Subcutaneous adipose tissue (tissue), 4 donors: ENCODE results near the gene AFF3. TPM values are rescaled to one million over a fixed set of nuclear protein-coding genes. Genes with fewer than 3 reads are reported as not detected.

Experiments used
- total RNA-seq, 4 donors: library from RNA; depleted of rRNA; stranded (reverse); fragments of >200 nt; gene quantifications; one replicate each; pipeline ENCODE4 v1.1.0, GENCODE V29; 2016
- TF ChIP-seq, protein P1 (sequence below): fragments of 450-650 bp; IDR thresholded peaks from one replicate; pipeline ENCODE4 v1.5.1; 2016; ENCODE audit warnings: low read depth, mild to moderate bottlenecking, control low read depth, antibody characterized with exemption, moderate library complexity

Gene AFF3
- total RNA-seq, 4 donors from 2014 or later, result 2.5 to 6.2 (median 5.6) TPM

DNA sequence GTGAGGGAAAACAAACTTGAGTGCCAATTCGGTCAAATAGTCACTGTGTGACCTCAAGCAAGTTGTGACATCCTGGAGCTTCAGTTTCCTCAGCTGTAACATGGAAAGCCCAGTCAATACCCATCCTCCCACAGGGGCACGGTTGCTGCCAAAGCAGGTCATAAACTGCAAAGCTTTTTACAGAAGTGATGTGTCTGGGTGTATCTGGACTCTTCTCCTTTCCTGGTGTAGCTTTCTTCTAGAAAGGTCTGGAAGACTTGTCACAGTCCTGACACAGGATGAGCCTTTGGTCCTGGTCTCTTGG is 4.2 kb upstream of the AFF3 start:
- TF ChIP-seq, protein P1, sequence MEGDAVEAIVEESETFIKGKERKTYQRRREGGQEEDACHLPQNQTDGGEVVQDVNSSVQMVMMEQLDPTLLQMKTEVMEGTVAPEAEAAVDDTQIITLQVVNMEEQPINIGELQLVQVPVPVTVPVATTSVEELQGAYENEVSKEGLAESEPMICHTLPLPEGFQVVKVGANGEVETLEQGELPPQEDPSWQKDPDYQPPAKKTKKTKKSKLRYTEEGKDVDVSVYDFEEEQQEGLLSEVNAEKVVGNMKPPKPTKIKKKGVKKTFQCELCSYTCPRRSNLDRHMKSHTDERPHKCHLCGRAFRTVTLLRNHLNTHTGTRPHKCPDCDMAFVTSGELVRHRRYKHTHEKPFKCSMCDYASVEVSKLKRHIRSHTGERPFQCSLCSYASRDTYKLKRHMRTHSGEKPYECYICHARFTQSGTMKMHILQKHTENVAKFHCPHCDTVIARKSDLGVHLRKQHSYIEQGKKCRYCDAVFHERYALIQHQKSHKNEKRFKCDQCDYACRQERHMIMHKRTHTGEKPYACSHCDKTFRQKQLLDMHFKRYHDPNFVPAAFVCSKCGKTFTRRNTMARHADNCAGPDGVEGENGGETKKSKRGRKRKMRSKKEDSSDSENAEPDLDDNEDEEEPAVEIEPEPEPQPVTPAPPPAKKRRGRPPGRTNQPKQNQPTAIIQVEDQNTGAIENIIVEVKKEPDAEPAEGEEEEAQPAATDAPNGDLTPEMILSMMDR, result no peak

DNA sequence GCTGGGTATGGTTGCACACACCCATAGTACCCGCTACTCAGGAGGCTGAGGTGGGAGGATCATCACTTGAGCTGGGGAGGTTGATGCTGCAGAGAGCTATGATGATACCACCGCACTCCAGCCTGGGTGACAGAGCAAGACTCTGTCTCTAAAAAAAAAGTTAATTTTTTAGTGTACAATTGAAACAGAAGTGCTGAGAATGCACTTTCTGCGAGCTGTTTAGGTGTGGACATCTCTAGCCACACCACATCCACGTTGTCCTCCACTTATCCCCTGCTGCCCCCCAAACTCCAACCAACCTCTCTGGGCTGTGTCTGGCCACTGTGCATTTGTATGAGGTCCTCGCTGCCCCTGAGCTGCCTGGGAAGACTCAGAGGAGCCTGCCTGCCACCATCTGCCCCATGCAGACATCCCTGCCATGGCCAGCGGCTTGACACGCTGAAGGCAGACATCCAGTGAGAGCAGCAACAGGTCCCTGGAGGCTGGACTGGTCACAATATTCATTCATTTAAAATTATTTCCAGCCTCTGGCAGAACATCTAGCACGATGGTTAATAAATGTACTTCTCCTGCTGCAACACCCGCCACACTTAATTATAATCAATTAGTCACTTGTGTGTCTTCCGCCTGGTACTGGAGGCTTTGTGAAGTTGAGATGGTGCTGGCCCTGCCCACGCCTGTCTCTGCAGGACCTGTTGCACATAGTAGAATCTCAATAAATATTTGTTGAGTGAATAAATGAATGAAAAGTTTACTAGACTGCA is 3.7 kb upstream of the AFF3 start:
- TF ChIP-seq, protein P1, result no peak

DNA sequence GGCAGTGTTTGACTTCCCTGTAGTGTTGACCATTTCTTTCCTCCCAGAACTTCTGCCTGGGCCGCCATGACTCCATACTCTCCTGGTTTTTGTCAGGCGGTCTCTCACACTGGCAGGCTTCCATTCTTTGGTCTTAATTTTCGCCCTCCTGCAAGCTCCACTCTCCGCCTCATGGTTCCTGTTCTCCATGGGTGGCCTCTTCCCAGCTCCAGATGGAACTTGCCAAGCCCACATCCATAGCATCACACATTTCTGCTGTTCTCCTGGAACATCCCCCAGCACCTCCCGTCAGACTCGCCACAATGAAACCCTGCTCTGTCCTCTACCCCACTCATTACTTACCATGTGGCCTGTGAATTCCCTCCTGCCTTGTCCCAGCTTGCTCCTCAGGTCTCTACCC is 896 bp upstream of the AFF3 start:
- TF ChIP-seq, protein P1, result no peak

DNA sequence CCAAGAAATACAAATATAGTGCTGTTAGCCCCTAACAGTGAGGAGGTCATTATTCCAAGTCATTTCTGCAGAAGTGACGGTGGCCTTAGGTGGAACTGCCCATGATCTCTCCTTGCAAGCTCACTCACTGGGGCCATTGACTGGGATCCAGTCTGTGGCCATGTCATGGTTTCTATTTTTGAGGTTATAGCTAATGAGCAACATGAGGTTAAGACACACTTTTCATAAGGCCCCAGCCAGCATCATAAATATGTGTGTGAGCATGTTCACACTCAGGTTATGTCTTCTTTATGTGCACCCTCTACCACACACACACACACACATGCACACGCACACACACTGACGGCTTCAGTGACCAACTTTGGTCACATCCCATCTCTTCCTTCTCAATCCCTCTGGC is 484 bp downstream of the AFF3 start:
- TF ChIP-seq, protein P1, result no peak

DNA sequence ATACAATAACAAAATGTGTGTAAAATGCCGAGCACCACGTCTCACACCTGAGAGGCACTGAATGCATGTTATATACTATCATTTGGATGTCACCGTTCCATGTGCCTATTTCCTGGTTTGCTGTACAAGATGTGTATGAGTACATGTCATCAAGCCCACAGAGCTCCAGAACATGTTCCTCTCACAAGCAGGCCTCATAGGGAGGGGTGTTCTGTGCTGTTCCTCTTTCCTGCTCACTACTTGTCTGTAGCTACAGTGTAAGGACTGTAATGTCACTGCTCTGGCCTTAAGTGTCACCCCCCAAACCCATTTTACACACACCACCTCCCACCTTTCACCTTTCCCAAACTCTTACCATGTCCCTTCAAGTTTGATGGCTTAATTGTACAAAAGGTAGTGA is 1.8 kb downstream of the AFF3 start:
- TF ChIP-seq, protein P1, result no peak

DNA sequence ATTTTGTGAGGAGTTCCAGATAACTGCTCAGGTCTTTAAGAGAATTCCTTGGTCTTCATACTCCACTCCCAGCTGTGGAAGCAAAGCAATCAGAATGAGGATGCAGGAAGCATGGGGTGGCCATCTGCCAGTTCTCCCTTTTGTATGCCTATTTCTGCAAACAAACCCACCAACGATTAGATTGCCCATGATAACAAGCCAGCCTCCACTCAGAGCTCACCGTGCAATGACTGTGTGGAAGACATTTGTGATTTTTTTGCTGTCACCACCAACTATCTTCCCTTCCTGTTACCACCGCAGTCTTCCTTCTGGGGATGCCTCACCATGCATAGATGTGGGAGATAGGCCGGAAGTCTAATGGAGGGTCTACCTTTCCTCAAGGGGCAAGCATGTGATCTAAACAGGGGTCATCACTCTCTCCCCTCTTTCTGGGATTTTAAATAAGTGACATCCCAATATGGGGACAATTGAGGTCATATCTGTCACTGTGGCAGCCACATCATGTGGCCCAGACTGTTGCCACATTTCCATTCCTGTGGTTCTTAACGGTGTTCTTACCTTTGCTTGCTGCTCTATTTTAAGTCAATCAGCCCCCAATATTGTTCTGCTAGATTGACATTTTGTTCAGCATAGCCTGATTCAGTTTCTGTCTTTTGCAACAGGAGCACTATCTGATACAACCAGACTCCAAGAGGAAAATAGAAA is 4.4 kb downstream of the AFF3 start:
- TF ChIP-seq, protein P1, result no peak

DNA sequence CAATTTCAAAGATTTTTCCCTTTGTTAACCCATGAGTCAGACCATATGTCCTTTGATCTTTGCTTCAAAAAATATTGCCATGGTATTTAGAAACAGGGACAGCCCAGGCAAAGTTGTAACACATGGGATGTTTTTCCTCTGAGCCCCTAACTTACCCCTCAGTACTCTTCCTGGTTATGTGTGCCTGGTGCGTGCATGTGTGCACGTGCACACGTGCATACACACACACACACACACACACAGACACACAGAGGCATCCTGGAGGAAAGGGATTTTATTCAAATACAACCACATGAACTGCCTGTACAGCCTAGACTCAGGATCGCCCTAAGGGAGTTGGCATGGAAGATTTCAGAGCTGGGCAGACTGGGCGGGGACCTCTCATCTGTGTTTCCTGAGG is 5.1 kb downstream of the AFF3 start:
- TF ChIP-seq, protein P1, result no peak
